Ascending aorta (tissue), 2 donors: ENCODE data around the gene ING5. TPM values are rescaled to one million over a fixed set of nuclear protein-coding genes. Genes with fewer than 3 reads are reported as not detected.

Experiments
- DNase-seq, 2 donors: peaks; one replicate each; pipeline ENCODE4 v3.0.0-alpha.2; 2019; ENCODE audit warnings: low spot score in 2 of 2
- H3K27ac ChIP-seq, 2 donors: fragments of 200-600 bp; sonication (generic); one replicate each; pipeline ENCODE4 v1.5.1; 2016 to 2017; ENCODE audit warnings: mild to moderate bottlenecking in 1 of 2
- H3K27me3 ChIP-seq: fragments of 200-600 bp; sonication (generic); one replicate; pipeline ENCODE4 v1.5.1; 2017
- H3K36me3 ChIP-seq, 2 donors: fragments of 200-600 bp; sonication (generic); one replicate each; pipeline ENCODE4 v1.5.1; 2016
- H3K4me1 ChIP-seq, 2 donors: fragments of 200-600 bp; sonication (generic); one replicate each; pipeline ENCODE4 v1.5.1; 2016 to 2017; ENCODE audit warnings: mild to moderate bottlenecking in 1 of 2
- H3K4me3 ChIP-seq, 2 donors: fragments of 200-600 bp; sonication (generic); one replicate each; pipeline ENCODE4 v1.5.1; 2016 to 2017; ENCODE audit warnings: mild to moderate bottlenecking in 1 of 2
- H3K9me3 ChIP-seq, 2 donors: fragments of 200-600 bp; sonication (generic); one replicate each; pipeline ENCODE4 v1.5.1; 2016
- intact Hi-C: fragments of 100-400 bp; cut with DNase I; formaldehyde crosslinking; loops from one replicate; pipeline ENCODE4 v1.15.1; 2023
- total RNA-seq: library from RNA; depleted of rRNA; stranded (reverse); fragments of >200 nt; gene quantifications from one replicate; pipeline ENCODE4 v1.1.0, GENCODE V29; 2016
- TF ChIP-seq, protein P1 (sequence below), 3 experiments: fragments of 200-600 bp in 2 of 3; fragments of 450-650 bp in 1 of 3; sonication (generic) in 2 of 3; IDR thresholded peaks; one replicate each; pipeline ENCODE4 v1.5.1; 2016 to 2019; ENCODE audit warnings: antibody characterized with exemption in 3 of 3, mild to moderate bottlenecking in 1 of 3, moderate library complexity in 1 of 3

The ING5 gene
- total RNA-seq, 1 donor from 2014 or later: 38.1 TPM

DNA sequence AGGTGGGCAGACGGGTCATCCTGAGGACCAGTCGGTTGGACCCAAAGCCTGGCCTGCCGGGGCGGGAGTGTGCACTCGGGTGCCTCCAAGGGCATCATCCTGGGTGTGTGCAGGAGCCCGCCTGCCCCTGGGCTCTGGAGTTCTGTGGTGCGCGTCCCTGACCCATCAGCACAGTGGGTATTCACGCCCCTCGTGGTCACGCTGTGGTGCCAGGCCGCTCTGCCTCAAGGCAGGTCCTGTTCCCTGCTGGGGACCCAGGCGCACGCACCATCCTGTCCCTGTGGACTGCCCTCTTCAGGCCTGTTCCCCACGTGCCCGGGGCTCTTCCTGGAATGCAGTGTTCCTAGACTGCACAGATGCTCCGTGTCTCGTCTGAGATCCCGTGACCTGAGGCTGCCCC is 18.3 kb downstream of the ING5 start:
- Histone ChIP-seq H3K4me1 (no peaks in the 10 kb centered on the region), H3K36me3 (peaks cover 61 to 76% of the 10 kb centered on the region in 2 donors), H3K9me3 (no peaks in the 10 kb centered on the region), H3K27ac (no peak overlapping the region), H3K27me3 (no peaks in the 10 kb centered on the region), H3K4me3 (no peak overlapping the region)
- DNase-seq: no peak
- intact Hi-C loops: no loop called here
- TF ChIP-seq, protein P1, sequence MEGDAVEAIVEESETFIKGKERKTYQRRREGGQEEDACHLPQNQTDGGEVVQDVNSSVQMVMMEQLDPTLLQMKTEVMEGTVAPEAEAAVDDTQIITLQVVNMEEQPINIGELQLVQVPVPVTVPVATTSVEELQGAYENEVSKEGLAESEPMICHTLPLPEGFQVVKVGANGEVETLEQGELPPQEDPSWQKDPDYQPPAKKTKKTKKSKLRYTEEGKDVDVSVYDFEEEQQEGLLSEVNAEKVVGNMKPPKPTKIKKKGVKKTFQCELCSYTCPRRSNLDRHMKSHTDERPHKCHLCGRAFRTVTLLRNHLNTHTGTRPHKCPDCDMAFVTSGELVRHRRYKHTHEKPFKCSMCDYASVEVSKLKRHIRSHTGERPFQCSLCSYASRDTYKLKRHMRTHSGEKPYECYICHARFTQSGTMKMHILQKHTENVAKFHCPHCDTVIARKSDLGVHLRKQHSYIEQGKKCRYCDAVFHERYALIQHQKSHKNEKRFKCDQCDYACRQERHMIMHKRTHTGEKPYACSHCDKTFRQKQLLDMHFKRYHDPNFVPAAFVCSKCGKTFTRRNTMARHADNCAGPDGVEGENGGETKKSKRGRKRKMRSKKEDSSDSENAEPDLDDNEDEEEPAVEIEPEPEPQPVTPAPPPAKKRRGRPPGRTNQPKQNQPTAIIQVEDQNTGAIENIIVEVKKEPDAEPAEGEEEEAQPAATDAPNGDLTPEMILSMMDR (IDR thresholded peaks at IDR 0.05): no peak

GRCh38 chr2:241720560-241720959 is 18.7 kb downstream of the ING5 start:
- Histone ChIP-seq H3K27ac (no peak overlapping the region), H3K27me3 (no peaks in the 10 kb centered on the region), H3K36me3 (peaks cover 62 to 76% of the 10 kb centered on the region in 2 donors), H3K9me3 (no peaks in the 10 kb centered on the region), H3K4me3 (no peak overlapping the region), H3K4me1 (no peaks in the 10 kb centered on the region)
- intact Hi-C loops: no loop called here
- TF ChIP-seq, protein P1 (IDR thresholded peaks at IDR 0.05): no peak
- DNase-seq: no peak

GRCh38 chr2:241721852-241722251 is 20.0 kb downstream of the ING5 start:
- no peak for DNase-seq
- Histone ChIP-seq H3K36me3 (peaks cover 58 to 74% of the 10 kb centered on the region in 2 donors), H3K4me1 (no peaks in the 10 kb centered on the region)

DNA sequence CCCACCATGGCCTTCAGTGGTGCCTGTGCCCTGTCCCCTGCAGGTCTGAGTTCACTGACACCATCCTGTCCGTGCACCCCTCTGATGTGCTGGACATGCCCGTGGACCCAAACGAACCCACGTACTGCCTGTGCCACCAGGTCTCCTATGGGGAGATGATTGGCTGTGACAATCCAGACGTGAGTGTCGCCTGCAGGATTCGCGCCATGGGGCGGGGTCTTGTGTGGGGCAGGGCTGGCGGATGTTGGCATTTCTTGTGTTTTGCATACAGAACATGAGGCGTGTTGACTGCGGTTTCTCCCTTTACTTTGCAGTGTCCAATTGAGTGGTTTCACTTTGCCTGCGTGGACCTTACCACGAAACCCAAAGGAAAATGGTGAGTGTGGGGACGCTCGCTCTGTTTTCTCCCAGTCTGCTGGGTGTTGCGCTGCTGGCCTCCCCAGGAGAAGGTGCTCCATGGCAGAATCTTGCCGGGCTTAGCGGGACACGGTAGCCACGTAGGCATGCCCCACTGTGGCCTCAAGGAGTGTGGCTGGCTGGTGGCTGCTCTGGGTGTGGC is 21.1 kb downstream of the ING5 start:
- intact Hi-C loops: no loop called here
- no peak for DNase-seq
- peaks cover 55 to 72% of the 10 kb centered on the region in 2 donors for H3K36me3 ChIP-seq

More at GRCh38 chr2:241721852-241722251, 20.0 kb downstream of the ING5 start:
- intact Hi-C loops: no loop called here
- TF ChIP-seq, protein P1 (IDR thresholded peaks at IDR 0.05): no peak
- no peak overlapping the region for H3K4me3 ChIP-seq
- no peak overlapping the region for H3K27ac ChIP-seq
- H3K27me3 ChIP-seq: no peaks in the 10 kb centered on the region
- no peaks in the 10 kb centered on the region for H3K9me3 ChIP-seq

DNA sequence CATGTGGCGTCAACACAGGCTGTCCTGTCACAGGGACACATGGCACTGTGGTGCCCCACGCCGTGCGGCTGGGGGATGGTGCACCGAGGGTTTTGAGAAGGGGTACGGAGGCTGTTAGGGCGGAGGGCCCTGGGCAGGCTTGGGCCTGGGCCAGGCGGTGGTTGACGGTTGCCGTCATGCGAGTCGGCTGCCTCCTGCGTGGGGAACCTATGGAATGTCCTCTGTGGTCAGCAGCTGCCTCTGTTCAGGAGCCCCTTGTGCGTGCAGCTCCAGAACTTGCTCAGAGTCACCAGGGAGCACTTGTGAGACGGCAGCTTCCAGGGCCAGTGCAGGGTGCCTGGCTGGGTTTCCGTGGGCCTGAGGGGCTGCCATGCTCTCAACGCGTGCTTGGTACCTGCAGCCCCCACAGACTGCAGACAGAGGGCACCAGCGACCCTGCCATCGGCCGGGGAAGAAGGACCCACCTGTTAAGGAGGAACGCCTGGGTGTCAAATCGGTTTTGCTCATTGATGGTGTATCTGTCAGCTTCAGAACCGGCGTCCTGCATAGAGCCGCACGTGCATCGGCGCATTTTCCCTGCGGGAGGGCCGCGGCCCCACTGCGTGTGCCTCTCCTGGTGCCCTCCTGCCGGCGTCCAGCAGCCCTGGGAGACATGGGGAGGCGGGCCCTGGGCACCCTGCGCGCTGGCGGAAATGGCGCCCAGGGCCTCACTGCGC is 22.6 kb downstream of the ING5 start:
- Histone ChIP-seq H3K4me1 (no peaks in the 10 kb centered on the region), H3K27me3 (no peaks in the 10 kb centered on the region), H3K36me3 (peaks cover 42 to 67% of the 10 kb centered on the region in 2 donors), H3K9me3 (no peaks in the 10 kb centered on the region), H3K27ac (no peak overlapping the region), H3K4me3 (no peak overlapping the region)
- intact Hi-C loops: no loop called here
- TF ChIP-seq, protein P1 (IDR thresholded peaks at IDR 0.05): no peak
- no peak for DNase-seq

More for the DNA sequence above, 21.1 kb downstream of the ING5 start:
- Histone ChIP-seq H3K27me3 (no peaks in the 10 kb centered on the region), H3K27ac (no peak overlapping the region), H3K4me3 (no peak overlapping the region), H3K4me1 (no peaks in the 10 kb centered on the region), H3K9me3 (no peaks in the 10 kb centered on the region)
- TF ChIP-seq, protein P1 (IDR thresholded peaks at IDR 0.05): no peak
